KOPT-K1 (cell line): Measurements from ENCODE around the gene BTN3A1.

Experiments used
- H3K27ac ChIP-seq: fragments of 200-600 bp; sonication (generic); 2 replicates; pipeline ENCODE4 v1.5.1; 2016; ENCODE audit warnings: antibody characterized with exemption, mild to moderate bottlenecking, low read depth, low read length; ENCODE audit not compliant: poor library complexity, severe bottlenecking
- H3K36me3 ChIP-seq: fragments of 200-600 bp; sonication (generic); 2 replicates; pipeline ENCODE4 v1.5.1; 2017; ENCODE audit warnings: antibody characterized with exemption, mild to moderate bottlenecking, low read length, moderate library complexity; ENCODE audit not compliant: insufficient read depth
- H3K9me3 ChIP-seq: fragments of 200-600 bp; sonication (generic); 2 replicates; pipeline ENCODE4 v1.5.1; 2017; ENCODE audit warnings: antibody characterized with exemption, low read length, mild to moderate bottlenecking; ENCODE audit not compliant: insufficient read depth, poor library complexity, severe bottlenecking

BTN3A1 gene

DNA sequence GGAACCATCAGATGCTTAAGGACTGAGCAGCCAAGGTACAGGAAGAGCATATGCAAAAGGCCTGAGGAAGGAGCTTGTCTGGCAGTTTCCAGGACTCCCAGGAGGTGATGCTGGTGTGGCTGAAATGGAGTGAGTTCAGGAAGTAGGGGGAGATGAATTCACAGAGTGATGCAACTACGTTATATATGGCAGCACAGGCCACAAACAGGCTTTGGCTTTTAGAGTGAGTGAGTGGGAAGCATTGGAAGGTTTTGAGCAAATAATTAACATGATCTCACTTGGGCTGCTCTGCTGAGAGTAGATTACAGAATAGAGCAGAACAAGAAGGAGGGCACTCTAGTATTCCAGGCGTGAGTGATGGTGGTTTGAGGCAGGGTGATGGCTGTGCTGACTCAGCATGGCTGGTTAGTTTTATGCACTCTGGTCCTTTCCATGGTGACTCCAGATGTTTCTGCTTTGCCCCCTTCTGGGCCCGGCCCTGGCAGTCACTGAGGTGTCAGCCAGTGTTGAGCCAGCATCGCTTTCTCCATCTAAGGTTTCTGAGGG lies 12.7 kb upstream of the BTN3A1 start:
- Histone ChIP-seq H3K36me3 (peaks cover 38% of the 10 kb centered on the region), H3K9me3 (no peaks in the 10 kb centered on the region), H3K27ac (no peak overlapping the region)

DNA sequence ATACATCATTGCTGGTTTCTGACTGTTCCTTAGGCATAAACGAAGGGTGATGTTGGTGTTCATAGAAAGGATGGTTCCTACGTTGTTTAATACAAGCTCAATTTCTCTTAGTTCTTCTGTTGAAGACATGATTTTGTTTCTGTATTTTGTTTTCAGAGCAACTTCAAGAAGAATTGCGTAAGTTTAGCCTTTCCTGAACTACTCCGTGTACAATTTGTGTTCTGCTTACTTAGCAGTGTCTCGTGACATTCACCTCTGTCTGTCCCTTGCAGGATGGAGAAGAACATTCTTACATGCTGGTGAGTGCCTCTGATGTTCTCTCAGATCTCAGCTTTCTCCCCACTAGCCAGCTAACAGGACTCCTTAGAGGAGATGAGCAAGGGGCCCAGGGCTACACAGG lies 11.5 kb upstream of the BTN3A1 start:
- peaks cover 38% of the 10 kb centered on the region for H3K36me3 ChIP-seq

GRCh38 chr6:26392932-26393636 lies 9.0 kb upstream of the BTN3A1 start:
- H3K9me3 ChIP-seq: no peaks in the 10 kb centered on the region
- peaks cover 38% of the 10 kb centered on the region for H3K36me3 ChIP-seq
- no peak overlapping the region for H3K27ac ChIP-seq

More for the DNA sequence above, 11.5 kb upstream of the BTN3A1 start:
- Histone ChIP-seq H3K27ac (no peak overlapping the region), H3K9me3 (no peaks in the 10 kb centered on the region)

DNA sequence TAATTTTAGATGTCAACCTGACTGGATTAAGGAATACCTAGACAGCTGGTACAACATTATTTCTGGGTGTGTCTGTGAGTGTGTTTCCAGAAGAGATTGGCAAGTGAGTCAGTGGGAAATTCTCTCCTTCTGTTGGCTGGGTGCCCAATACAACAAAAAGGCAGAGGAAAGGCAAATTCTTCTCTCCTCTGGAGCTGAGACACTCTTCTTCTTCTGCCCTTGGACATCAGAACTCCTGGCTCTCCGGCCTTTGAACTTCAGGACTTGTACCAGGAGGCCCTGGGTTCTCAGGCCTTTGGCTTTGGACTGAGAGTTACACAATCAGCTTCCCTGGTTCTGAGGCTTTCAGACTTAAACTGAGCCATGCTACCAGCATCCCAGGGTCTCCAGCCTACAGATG lies 7.8 kb upstream of the BTN3A1 start:
- Histone ChIP-seq H3K27ac (no peak overlapping the region), H3K9me3 (no peaks in the 10 kb centered on the region), H3K36me3 (peaks cover 36% of the 10 kb centered on the region)

DNA sequence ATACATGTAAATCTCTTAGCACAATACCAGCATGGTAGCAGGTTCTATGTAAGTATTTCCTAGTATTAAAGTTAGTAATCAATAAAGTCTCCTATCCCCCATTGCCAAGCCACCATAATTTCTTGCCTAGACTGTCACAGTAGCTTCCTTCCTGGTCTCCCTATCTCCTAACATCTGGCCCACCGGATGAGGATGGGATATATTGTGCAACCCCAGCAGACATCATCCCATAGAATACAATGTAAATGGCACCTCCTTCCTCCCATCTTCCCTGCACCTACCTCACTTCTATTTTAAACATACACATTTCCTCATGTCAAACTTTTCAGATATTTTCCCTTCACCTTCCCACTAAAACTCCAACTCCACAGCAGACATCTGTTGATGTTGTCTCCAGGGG lies 3.5 kb upstream of the BTN3A1 start:
- Histone ChIP-seq H3K36me3 (no peaks in the 10 kb centered on the region), H3K27ac (no peak overlapping the region), H3K9me3 (no peaks in the 10 kb centered on the region)

DNA sequence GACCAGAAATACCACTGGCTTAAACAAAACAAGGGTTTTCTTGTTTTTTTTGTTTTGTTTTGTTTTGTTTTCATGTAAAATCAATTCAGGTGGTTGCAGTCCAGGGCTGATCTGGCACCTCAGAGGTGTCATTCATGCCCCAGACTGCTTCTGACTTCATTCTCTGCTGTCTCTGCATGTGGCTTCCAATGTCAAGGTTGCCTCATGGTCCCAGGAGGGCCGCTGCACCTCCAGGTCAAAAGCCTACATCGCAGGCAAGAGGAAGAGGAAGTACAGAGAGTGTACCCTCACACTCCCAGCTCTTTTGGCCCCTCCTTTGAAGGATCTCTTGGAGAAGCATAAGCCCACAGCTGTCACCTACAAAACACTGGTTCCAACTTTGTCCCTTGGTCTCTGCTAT lies 1.4 kb upstream of the BTN3A1 start:
- peak overlapping the region; percentile 72 for H3K27ac ChIP-seq
- H3K9me3 ChIP-seq: no peaks in the 10 kb centered on the region
- H3K36me3 ChIP-seq: peaks cover 9% of the 10 kb centered on the region

DNA sequence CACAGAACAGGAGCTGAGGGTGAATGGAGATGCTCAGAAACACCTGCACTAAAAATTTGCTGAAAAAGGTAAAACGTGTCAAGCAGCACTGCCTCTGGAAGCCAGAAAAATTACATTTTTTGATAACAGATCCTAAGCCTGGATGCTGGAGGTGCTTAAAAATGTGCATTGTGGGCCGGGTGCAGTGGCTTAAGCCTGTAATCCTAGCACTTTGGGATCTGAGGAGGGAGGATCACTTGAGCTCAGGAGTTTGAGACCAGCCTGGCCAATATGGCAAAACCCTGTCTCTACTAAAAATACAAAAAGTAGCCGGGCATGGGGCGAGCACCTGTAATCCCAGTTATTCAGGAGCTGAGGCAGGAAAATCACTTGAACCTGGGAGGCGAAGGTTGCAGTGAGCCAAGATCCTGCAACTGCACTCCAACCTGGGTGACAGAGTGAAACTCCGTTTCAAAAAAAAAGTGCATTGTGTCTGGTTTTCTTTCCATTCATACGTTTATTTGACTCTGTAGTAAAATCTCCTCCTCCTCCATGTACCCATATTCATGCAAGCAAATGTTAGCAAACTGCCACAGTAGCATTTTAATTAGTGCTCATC lies 587 bp upstream of the BTN3A1 start:
- Histone ChIP-seq H3K9me3 (no peaks in the 10 kb centered on the region), H3K27ac (peak overlapping the region; percentile 72), H3K36me3 (peaks cover 14% of the 10 kb centered on the region)

GRCh38 chr6:26403893-26404292 lies 1.8 kb downstream of the BTN3A1 start:
- peaks cover 36% of the 10 kb centered on the region for H3K36me3 ChIP-seq
- H3K9me3 ChIP-seq: no peaks in the 10 kb centered on the region
- H3K27ac ChIP-seq: no peak overlapping the region

DNA sequence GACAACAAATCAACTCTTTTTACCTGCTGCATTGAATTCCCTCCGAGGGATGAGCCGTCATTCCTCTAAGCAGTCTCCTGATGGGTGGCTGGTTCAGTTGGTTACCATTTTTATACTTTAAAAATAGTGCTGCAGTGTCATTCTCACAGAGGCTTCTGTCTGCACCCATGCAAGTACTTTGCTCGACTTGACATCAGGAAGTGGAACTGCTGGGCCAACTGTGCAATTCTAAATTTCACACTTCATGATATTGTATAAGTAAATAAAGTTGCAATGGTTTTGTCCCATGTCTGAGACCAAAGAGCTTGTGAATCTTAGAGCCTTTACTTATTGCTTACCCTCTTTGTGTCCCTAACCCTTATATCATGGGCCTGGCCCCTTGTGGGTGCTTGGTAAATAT lies 2.5 kb downstream of the BTN3A1 start:
- Histone ChIP-seq H3K27ac (no peak overlapping the region), H3K9me3 (no peaks in the 10 kb centered on the region), H3K36me3 (peaks cover 41% of the 10 kb centered on the region)

- H3K36me3 ChIP-seq: peaks cover 79% of the 10 kb centered on the region
These were observed 7.0 kb downstream of the BTN3A1 start for GRCh38 chr6:26408828-26409730.

GRCh38 chr6:26411751-26412150 lies 9.7 kb downstream of the BTN3A1 start:
- Histone ChIP-seq H3K36me3 (peaks cover 62% of the 10 kb centered on the region), H3K9me3 (peaks cover 1% of the 10 kb centered on the region), H3K27ac (no peak overlapping the region)

More at GRCh38 chr6:26408828-26409730, 7.0 kb downstream of the BTN3A1 start:
- H3K27ac ChIP-seq: no peak overlapping the region
- H3K9me3 ChIP-seq: no peaks in the 10 kb centered on the region

DNA sequence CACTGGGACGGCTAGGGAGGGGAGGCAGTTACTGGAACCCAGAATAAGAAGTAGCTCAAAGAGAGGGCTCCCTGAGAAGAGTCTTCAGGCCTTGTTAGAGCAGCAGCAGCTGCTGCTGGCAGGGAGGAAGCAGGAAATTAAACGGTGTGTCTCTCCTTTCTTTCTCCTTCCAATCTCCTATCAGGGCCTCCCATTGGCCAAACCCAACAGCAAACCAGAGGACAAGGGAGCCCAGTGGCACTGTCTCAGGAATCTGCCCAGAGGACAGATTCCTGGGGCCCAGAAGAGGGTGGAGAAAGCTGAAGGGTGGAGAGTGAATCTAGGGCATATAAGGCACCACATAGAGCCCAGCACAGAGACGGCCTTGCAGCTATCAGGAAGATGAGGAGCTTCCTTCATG lies 10.2 kb downstream of the BTN3A1 start:
- Histone ChIP-seq H3K27ac (no peak overlapping the region), H3K36me3 (peaks cover 58% of the 10 kb centered on the region), H3K9me3 (peaks cover 6% of the 10 kb centered on the region)

DNA sequence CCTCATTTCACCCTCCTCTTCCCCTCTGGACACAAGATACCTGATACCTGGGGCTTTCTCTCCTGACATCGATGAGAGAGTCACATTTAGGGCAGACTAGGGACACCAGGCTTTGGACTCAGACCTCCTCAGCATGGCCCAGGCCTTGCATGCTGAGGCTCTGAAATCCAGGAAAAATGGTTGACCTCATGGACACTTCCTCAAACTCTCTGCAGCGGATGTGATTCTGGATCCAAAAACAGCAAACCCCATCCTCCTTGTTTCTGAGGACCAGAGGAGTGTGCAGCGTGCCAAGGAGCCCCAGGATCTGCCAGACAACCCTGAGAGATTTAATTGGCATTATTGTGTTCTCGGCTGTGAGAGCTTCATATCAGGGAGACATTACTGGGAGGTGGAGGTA lies 10.9 kb downstream of the BTN3A1 start:
- H3K27ac ChIP-seq: no peak overlapping the region
- H3K9me3 ChIP-seq: peaks cover 13% of the 10 kb centered on the region
- peaks cover 50% of the 10 kb centered on the region for H3K36me3 ChIP-seq

- Histone ChIP-seq H3K9me3 (peaks cover 22% of the 10 kb centered on the region), H3K27ac (no peak overlapping the region), H3K36me3 (peaks cover 40% of the 10 kb centered on the region)
These were observed 12.2 kb downstream of the BTN3A1 start for GRCh38 chr6:26414281-26414680.

DNA sequence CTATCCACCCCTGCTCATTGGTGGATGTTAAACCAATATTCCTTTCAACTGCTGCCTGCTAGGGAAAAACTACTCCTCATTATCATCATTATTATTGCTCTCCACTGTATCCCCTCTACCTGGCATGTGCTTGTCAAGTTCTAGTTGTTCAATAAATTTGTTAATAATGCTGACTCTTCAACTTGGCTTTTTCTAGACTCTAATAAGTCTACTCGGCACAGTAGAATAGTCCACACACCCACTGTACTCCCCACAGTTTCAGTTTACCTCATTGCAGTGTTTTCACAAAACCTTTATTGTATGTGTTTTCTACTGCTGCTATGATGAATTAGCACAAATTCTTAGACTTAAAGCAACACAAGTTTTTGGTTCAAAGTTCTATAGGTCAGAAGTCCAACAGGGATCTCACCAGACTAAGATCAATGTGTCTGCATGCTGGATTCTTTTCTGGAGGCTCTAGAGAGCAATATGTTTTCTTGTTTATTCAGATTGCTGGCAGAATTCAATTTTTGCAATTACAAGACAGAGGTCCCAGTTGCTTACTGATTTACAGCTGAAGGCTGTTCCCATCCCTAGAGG lies 13.1 kb downstream of the BTN3A1 start:
- H3K36me3 ChIP-seq: peaks cover 32% of the 10 kb centered on the region
- peaks cover 22% of the 10 kb centered on the region for H3K9me3 ChIP-seq
- H3K27ac ChIP-seq: no peak overlapping the region
